NCI-H128 (cell line): ENCODE measurements around the gene ADGRL1.

ENCODE experiments used
- DNase-seq: peaks from one replicate; lab custom pipeline; 2025; ENCODE audit not compliant: unreplicated experiment; lab: John Stamatoyannopoulos, UW

ADGRL1 gene

DNA sequence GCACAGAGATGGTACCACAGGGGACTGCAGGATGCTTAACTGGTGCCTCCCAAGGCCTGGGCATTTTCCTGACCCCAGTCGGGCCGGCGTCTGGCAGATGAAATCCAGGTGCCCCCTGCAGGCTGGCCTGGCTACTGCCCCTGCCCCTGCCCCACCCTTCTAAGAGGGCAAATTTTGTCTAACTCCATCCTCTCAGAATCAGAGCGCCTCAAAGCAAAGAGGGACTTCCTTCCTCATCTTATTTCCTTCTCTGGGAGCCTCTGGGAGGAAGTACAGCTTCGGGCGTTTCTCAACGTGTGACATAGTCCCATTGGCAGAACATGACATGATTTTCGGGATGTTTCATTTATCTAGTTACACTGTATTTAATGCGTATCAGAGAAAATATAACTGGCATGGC lies 91.1 kb downstream of the ADGRL1 start:
- no peak for DNase-seq

DNA sequence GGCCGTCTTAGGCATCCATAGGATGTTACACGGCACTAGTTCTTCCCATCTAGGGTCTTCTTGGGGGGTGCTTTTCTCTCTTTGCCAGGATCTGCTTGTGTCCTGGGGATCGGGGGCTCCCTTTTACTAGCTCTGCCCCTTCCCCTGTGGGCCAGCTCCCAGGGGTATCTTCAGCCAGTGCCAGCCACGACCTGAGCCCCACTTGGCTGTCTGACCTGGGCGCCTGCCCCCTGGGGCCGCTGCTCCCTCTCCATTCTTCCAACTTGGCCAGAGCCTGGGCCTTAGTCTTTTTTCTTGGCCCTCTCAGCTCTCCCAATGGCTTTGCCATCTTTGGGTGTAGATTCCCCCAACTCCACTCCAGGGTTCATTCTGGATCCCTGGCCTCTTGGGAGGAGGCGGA lies 91.5 kb downstream of the ADGRL1 start:
- DNase-seq, result no peak

GRCh38 chr19:14113762-14114414 lies 92.1 kb downstream of the ADGRL1 start:
- no peak for DNase-seq

- no peak for DNase-seq
These were observed 93.1 kb downstream of the ADGRL1 start for GRCh38 chr19:14112809-14113385.

GRCh38 chr19:14112051-14112808 lies 93.7 kb downstream of the ADGRL1 start:
- DNase-seq, result no peak

GRCh38 chr19:14111486-14111885 lies 94.5 kb downstream of the ADGRL1 start:
- DNase-seq, result no peak

- no peak for DNase-seq
These were observed 95.3 kb downstream of the ADGRL1 start for GRCh38 chr19:14110650-14111049.

- DNase-seq, result no peak
These were observed 98.1 kb downstream of the ADGRL1 start for GRCh38 chr19:14107581-14108461.

GRCh38 chr19:14106840-14107239 lies 99.1 kb downstream of the ADGRL1 start:
- no peak for DNase-seq

- no peak for DNase-seq
These were observed 100.3 kb downstream of the ADGRL1 start for GRCh38 chr19:14105680-14106079.

GRCh38 chr19:14103310-14103709 lies 102.7 kb downstream of the ADGRL1 start:
- no peak for DNase-seq

DNA sequence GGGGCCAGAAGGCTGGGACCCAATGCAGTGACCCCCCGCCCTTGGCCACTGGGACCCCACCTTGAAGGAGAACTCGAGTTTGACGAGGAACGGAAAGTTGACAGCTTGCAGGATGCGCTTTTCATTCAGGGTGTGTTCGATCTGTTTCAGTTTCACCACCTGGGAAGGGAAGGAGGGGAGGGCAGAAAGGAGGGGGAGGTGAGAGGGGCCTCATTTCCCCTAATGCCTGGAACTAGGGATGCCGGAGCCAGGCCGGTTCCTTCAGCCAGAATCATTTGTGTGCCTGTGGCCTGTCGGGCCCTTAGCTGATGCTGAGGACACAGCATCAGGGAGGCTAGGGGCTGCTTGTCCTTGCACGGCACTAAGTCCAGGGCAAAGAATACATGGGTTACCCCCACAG lies 103.2 kb downstream of the ADGRL1 start:
- DNase-seq, result no peak

GRCh38 chr19:14102102-14102696 lies 103.8 kb downstream of the ADGRL1 start:
- DNase-seq, result no peak

DNA sequence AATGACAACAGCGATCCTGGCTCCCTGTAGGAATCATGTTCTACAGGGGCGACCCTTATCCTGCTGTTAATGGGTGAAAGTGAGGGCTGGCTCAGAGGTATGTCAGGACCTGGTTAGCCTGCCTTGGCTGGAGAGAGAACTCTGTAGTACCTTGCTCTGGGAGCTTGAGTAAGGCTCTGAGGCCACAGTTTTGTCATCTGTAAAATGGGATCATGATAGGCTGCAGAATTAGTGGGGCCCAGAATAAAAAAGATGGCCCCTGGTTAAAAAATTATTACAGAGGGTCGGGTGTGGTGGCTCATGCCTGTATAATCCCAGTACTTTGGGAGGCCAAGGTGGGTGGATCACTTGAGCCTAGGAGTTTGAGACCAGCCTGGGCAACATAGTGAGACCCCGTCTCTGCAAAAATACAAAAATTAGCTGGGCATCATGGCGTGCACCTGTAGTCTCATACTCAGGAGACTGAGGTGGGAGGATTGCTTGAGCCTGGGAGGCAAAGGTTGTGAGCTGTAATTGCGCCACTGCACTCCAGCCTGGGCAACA lies 104.9 kb downstream of the ADGRL1 start:
- no peak for DNase-seq
